IMR-90 (cell line): Measurements from ENCODE around the gene CLASRP. TPM values are rescaled to one million over a fixed set of nuclear protein-coding genes. Genes with fewer than 3 reads are reported as not detected.

Experiments
- ATAC-seq: fragments of 200-7000 bp; cut with Tn5 transposase; 2 replicates; pipeline ENCODE4 v1.9.1; 2020; ENCODE audit warnings: low read depth, mild to moderate bottlenecking, moderate library complexity
- BruUV-seq: library from RNA; stranded (reverse); fragments of 400-500 nt; replicated peaks from 2 replicates; lab custom pipeline; 2021; lab: Mats Ljungman, UMichigan
- CTCF ChIA-PET: fragments of 300-600 bp; formaldehyde crosslinking; extraction: SDS; loops from one replicate; lab custom pipeline; 2021; ENCODE audit warnings: antibody characterized with exemption; lab: Yijun Ruan, JAX
- POLR2A ChIA-PET: fragments of 300-600 bp; sonication (Branson Sonifier 250); formaldehyde crosslinking; loops from one replicate; lab custom pipeline; 2022; ENCODE audit warnings: antibody characterized with exemption; ENCODE audit not compliant: unreplicated experiment; lab: Charles Lee
- DNase-seq: peaks from one replicate; pipeline ENCODE4 v3.0.0; 2013
- H2AFZ ChIP-seq: replicated peaks from 2 replicates; pipeline ENCODE3; 2013; ENCODE audit warnings: low read length, mild to moderate bottlenecking; ENCODE audit not compliant: poor library complexity
- H2AK5ac ChIP-seq: 2 replicates; pipeline ENCODE4 v1.6.1; 2013; ENCODE audit warnings: low read depth, low read length, inconsistent platforms
- H2AK9ac ChIP-seq: replicated peaks from 2 replicates; pipeline ENCODE3; 2013; ENCODE audit warnings: mild to moderate bottlenecking, low read depth, low read length, moderate library complexity; ENCODE audit not compliant: poor library complexity
- H2BK120ac ChIP-seq: 2 replicates; pipeline ENCODE4 v1.6.1; 2013; ENCODE audit warnings: low read depth, low read length, inconsistent platforms
- H2BK15ac ChIP-seq: 3 replicates; pipeline ENCODE4 v1.6.1; 2013; ENCODE audit warnings: low read depth, low read length, inconsistent platforms
- H2BK20ac ChIP-seq: 2 replicates; pipeline ENCODE4 v1.6.1; 2013; ENCODE audit warnings: low read depth, mild to moderate bottlenecking, inconsistent platforms, low read length, moderate library complexity
- H2BK5ac ChIP-seq: 2 replicates; pipeline ENCODE4 v1.6.1; 2013; ENCODE audit warnings: mild to moderate bottlenecking, low read depth, low read length, inconsistent platforms; ENCODE audit not compliant: poor library complexity, severe bottlenecking
- H3K14ac ChIP-seq: replicated peaks from 2 replicates; pipeline ENCODE4 v1.6.1; 2013; ENCODE audit warnings: low read depth, low read length, inconsistent platforms
- H3K18ac ChIP-seq: 2 replicates; pipeline ENCODE4 v1.6.1; 2013; ENCODE audit warnings: low read depth, low read length, control low read depth
- H3K23ac ChIP-seq: 2 replicates; pipeline ENCODE4 v1.6.1; 2013; ENCODE audit warnings: low read depth, low read length, inconsistent platforms
- H3K27ac ChIP-seq: 2 replicates; pipeline ENCODE4 v1.5.1; 2013; ENCODE audit warnings: mild to moderate bottlenecking, control low read depth, low read length; ENCODE audit not compliant: insufficient read depth
- H3K27me3 ChIP-seq: 2 replicates; pipeline ENCODE4 v1.6.1; 2013; ENCODE audit warnings: low read length; ENCODE audit not compliant: control insufficient read depth, insufficient read depth
- H3K36me3 ChIP-seq: 2 replicates; pipeline ENCODE4 v1.6.1; 2013; ENCODE audit warnings: low read length, mixed read lengths; ENCODE audit not compliant: control insufficient read depth, insufficient read depth
- H3K4ac ChIP-seq: 2 replicates; pipeline ENCODE4 v1.6.1; 2013; ENCODE audit warnings: low read depth, low read length, inconsistent platforms
- H3K4me1 ChIP-seq: 2 replicates; pipeline ENCODE4 v1.6.1; 2013; ENCODE audit warnings: low read length, mixed read lengths; ENCODE audit not compliant: control insufficient read depth, insufficient read depth
- H3K4me2 ChIP-seq: 2 replicates; pipeline ENCODE4 v1.6.1; 2013; ENCODE audit warnings: low read depth, mild to moderate bottlenecking, control low read depth, low read length, moderate library complexity
- H3K4me3 ChIP-seq: 2 replicates; pipeline ENCODE4 v1.5.1; 2013; ENCODE audit warnings: low read depth, mild to moderate bottlenecking, control low read depth, low read length, moderate library complexity; ENCODE audit not compliant: insufficient read depth
- H3K56ac ChIP-seq: 2 replicates; pipeline ENCODE4 v1.6.1; 2013; ENCODE audit warnings: low read length, inconsistent platforms; ENCODE audit not compliant: insufficient read depth; ENCODE audit errors: extremely low read depth
- H3K79me1 ChIP-seq, 2 experiments: 2 replicates each; pipeline ENCODE4 v1.6.1; 2013; ENCODE audit warnings: low read length in 2 of 2, inconsistent platforms in 1 of 2, low read depth in 1 of 2
- H3K9ac ChIP-seq: 2 replicates; pipeline ENCODE4 v1.6.1; 2013; ENCODE audit warnings: low read depth, low read length, control low read depth
- H3K9me1 ChIP-seq: 2 replicates; pipeline ENCODE4 v1.6.1; 2013; ENCODE audit warnings: low read length, inconsistent platforms; ENCODE audit not compliant: insufficient read depth
- H3K9me3 ChIP-seq: 2 replicates; pipeline ENCODE4 v1.6.1; 2013; ENCODE audit warnings: low read length; ENCODE audit not compliant: control insufficient read depth, insufficient read depth
- H4K20me1 ChIP-seq: 2 replicates; pipeline ENCODE4 v1.6.1; 2013; ENCODE audit warnings: low read length, inconsistent platforms; ENCODE audit not compliant: insufficient read depth
- H4K5ac ChIP-seq: 2 replicates; pipeline ENCODE4 v1.6.1; 2013; ENCODE audit warnings: mild to moderate bottlenecking, low read depth, low read length, control low read depth
- H4K8ac ChIP-seq, 2 experiments: 2 replicates each; pipeline ENCODE4 v1.6.1; 2013; ENCODE audit warnings: low read depth in 2 of 2, low read length in 2 of 2, control low read depth in 1 of 2, inconsistent platforms in 1 of 2
- H4K91ac ChIP-seq: 2 replicates; pipeline ENCODE4 v1.6.1; 2013; ENCODE audit warnings: low read depth, low read length, inconsistent platforms; ENCODE audit not compliant: insufficient read depth
- BHLHE40 ChIP-seq: fragments of 150-350 bp; IDR thresholded peaks from 2 replicates; pipeline ENCODE4 v1.6.1; 2016; ENCODE audit warnings: mild to moderate bottlenecking, low read depth, low read length
- CEBPB ChIP-seq: IDR thresholded peaks from 2 replicates; pipeline ENCODE4 v1.6.1; 2012; ENCODE audit warnings: low read depth, low read length, improper control_type of control experiment
- CHD1 ChIP-seq: IDR thresholded peaks from 2 replicates; pipeline ENCODE4 v1.6.1; 2012; ENCODE audit warnings: low read depth, low read length, improper control_type of control experiment
- FOS ChIP-seq: fragments of 150-350 bp; IDR thresholded peaks from 2 replicates; pipeline ENCODE4 v1.6.1; 2016; ENCODE audit warnings: low read depth, low read length
- MAFK ChIP-seq: IDR thresholded peaks from 2 replicates; pipeline ENCODE4 v1.6.1; 2012; ENCODE audit warnings: low read depth, low read length, improper control_type of control experiment
- MAZ ChIP-seq: IDR thresholded peaks from 2 replicates; pipeline ENCODE4 v1.6.1; 2012; ENCODE audit warnings: low read depth, mild to moderate bottlenecking, low read length, improper control_type of control experiment, moderate library complexity, borderline replicate concordance
- MXI1 ChIP-seq: IDR thresholded peaks from 2 replicates; pipeline ENCODE4 v1.6.1; 2012; ENCODE audit warnings: low read depth, mild to moderate bottlenecking, low read length, moderate library complexity, borderline replicate concordance
- NFE2L2 ChIP-seq: fragments of 150-350 bp; IDR thresholded peaks from 2 replicates; pipeline ENCODE4 v1.6.1; 2016; ENCODE audit warnings: low read depth, mild to moderate bottlenecking, low read length
- POLR2A ChIP-seq: IDR thresholded peaks from 2 replicates; pipeline ENCODE4 v1.6.1; 2012; ENCODE audit warnings: mild to moderate bottlenecking, low read depth, low read length
- RCOR1 ChIP-seq: IDR thresholded peaks from 2 replicates; pipeline ENCODE4 v1.6.1; 2012; ENCODE audit warnings: mild to moderate bottlenecking, low read length, improper control_type of control experiment; ENCODE audit not compliant: insufficient replicate concordance
- RFX5 ChIP-seq: IDR thresholded peaks from 2 replicates; pipeline ENCODE4 v1.8.0; 2012; ENCODE audit warnings: low read depth, mild to moderate bottlenecking, low read length, moderate library complexity
- SMC3 ChIP-seq: fragments of 150-350 bp; IDR thresholded peaks from 2 replicates; pipeline ENCODE4 v1.6.1; 2016; ENCODE audit warnings: low read depth, mild to moderate bottlenecking, antibody characterized with exemption, low read length, moderate library complexity
- WGBS, 2 experiments: methylation state at CpG; one replicate each; pipeline versions ENCODE4 v1.1.5 to v1.1.7; 2013; ENCODE audit warnings: missing lambda C conversion rate in 2 of 2; ENCODE audit not compliant: insufficient read length in 1 of 2; ENCODE audit errors: extremely low coverage in 2 of 2; 5-methylcytosine and 5-hydroxymethylcytosine counted together
- dilution Hi-C: fragments of 300-500 bp; cut with HindIII; formaldehyde crosslinking; loops from one replicate; pipeline ENCODE4 v1.14.3; 2018; ENCODE audit warnings: low sequenced_read_pairs; ENCODE audit not compliant: unreplicated experiment
- in situ Hi-C: fragments of 300-500 bp; cut with MboI; formaldehyde crosslinking; loops from 3 replicates; pipeline ENCODE4 v1.14.3; 2019; ENCODE audit warnings: low sequenced_read_pairs, inconsistent platforms, mixed read lengths
- intact Hi-C: fragments of 100-400 bp; cut with micrococcal nuclease; formaldehyde crosslinking; loops from 2 replicates; pipeline ENCODE4 v1.10.0; 2022
- polyA plus RNA-seq, 3 experiments: library from polyadenylated mRNA; depleted of rRNA; stranded (reverse); fragments of >200 nt; gene quantifications; 2 replicates each; pipeline ENCODE4 v1.2.3, GENCODE V29; 2012; ENCODE audit warnings: low replicate concordance in 1 of 3
- total RNA-seq: library from RNA; depleted of rRNA; stranded (reverse); fragments of >200 nt; gene quantifications from 2 replicates; pipeline ENCODE4 v1.2.3, GENCODE V29; 2012
- TF ChIP-seq, protein P1 (sequence below): fragments of 150-350 bp; IDR thresholded peaks from 2 replicates; pipeline ENCODE4 v1.6.1; 2016; ENCODE audit warnings: low read depth, mild to moderate bottlenecking, low read length, moderate library complexity, borderline replicate concordance
- TF ChIP-seq, protein P2 (sequence below): fragments of 150-350 bp; IDR thresholded peaks from 2 replicates; pipeline ENCODE4 v1.6.1; 2017; ENCODE audit warnings: mild to moderate bottlenecking, antibody characterized with exemption, low read length, low read depth

Gene CLASRP
- total and polyA plus RNA-seq, 2 of the 4 experiments (the other 2 are of a cell fraction), result 19.9 to 31.7 TPM

DNA sequence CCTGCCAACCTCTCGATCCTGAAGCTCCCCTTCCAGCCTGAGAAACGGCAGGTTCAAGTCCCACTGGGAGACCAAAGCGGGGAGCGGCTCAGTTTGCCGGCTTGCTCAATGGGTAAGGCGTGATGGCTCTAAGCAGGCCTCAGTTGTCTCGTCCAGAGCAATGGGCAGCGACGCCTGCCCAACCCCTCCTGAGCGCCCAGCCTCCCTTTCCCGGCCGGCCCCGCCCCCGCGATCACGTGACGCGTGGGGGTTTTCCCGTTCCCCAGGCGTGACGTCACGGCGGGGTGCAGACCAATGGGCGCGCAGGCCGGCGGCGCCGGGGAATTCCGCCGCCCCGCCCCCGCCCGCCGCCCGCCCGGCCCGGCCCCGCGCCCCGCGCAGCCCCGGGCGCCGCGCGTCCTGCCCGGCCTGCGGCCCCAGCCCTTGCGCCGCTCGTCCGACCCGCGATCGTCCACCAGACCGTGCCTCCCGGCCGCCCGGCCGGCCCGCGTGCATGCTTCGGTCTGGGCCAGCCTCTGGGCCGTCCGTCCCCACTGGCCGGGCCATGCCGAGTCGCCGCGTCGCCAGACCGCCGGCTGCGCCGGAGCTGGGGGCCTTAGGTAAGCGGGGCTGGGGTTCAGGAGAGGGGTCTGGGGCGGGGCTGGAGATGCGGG, 37.6 kb upstream of the CLASRP start, which contains the start of gene RELB:
RELB (plus strand) TSS at position 378 of the 653 bp plus-strand sequence; CDS start at position 494, 116 bp downstream.
- Histone ChIP-seq H2AK5ac (peak within 1 kb of the TSS; percentile 60; the same call in 1 of the 2 replicates), H3K4me3 (peak within 1 kb of the TSS; percentile 80), H4K91ac (peak within 1 kb of the TSS; percentile 92), H3K27ac (peak within 1 kb of the TSS; percentile 68), H2BK120ac (peak within 1 kb of the TSS; percentile 47; the same call in 1 of the 2 replicates), H2BK15ac (no peak within 1 kb of the TSS), H3K9me1 (peaks cover 8% of the 10 kb centered on the region; the same call in 1 of the 2 replicates), H3K4me2 (peak within 1 kb of the TSS; percentile 97), H4K20me1 (peaks cover 3% of the 10 kb centered on the region; the same call in 1 of the 2 replicates), H3K18ac (peak within 1 kb of the TSS; percentile 83), H4K5ac (peak within 1 kb of the TSS; percentile 91), H3K27me3 (no peaks in the 10 kb centered on the region), H3K4ac (peak within 1 kb of the TSS; percentile 79), H3K79me1 (peaks cover 14 to 20% of the 10 kb centered on the region in 2 experiments), H3K14ac (peak within 1 kb of the TSS; percentile 88), H3K9me3 (no peaks in the 10 kb centered on the region), H3K56ac (no peak within 1 kb of the TSS), H3K4me1 (peaks cover 6% of the 10 kb centered on the region), H2BK5ac (peak within 1 kb of the TSS; percentile 90), H2BK20ac (no peak within 1 kb of the TSS), H4K8ac (peak within 1 kb of the TSS; percentile 44 to 92; a peak in 3 of 4 replicates), H3K9ac (peak within 1 kb of the TSS; percentile 57; the same call in 1 of the 2 replicates), H3K23ac (peak within 1 kb of the TSS; percentile 66; the same call in 1 of the 2 replicates), H2AFZ (peak within 1 kb of the TSS; percentile 96), H3K36me3 (peaks cover 5% of the 10 kb centered on the region; the same call in 1 of the 2 replicates), H2AK9ac (peak within 1 kb of the TSS; percentile 90)
- POLR2A ChIA-PET, result no interaction called here
- 12% methylated on average over 11 of the region's 79 CpGs; no CpG with 5 or more reads in 1 of the 2 experiments for WGBS, 2 experiments
- DNase-seq (peak; percentile 84), ATAC-seq (peak; percentile 80)
- CTCF ChIA-PET, result interaction anchor here (2.5 kb wide), 1 partner anchor 16 kb away, joined by 8 read pairs; no protein-coding TSS in a partner anchor
- in situ Hi-C loops (no loop called here), intact Hi-C loops (no loop called here), dilution Hi-C loops (no loop called here)
- BruUV-seq, result no TSS peak
- TF ChIP-seq BHLHE40, result peak; percentile 78
- TF ChIP-seq NFE2L2, result no peak
- TF ChIP-seq, protein P1, sequence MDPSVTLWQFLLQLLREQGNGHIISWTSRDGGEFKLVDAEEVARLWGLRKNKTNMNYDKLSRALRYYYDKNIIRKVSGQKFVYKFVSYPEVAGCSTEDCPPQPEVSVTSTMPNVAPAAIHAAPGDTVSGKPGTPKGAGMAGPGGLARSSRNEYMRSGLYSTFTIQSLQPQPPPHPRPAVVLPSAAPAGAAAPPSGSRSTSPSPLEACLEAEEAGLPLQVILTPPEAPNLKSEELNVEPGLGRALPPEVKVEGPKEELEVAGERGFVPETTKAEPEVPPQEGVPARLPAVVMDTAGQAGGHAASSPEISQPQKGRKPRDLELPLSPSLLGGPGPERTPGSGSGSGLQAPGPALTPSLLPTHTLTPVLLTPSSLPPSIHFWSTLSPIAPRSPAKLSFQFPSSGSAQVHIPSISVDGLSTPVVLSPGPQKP, result no peak
- TF ChIP-seq MAFK, result no peak
- TF ChIP-seq POLR2A, result peak; percentile 84
- TF ChIP-seq CEBPB, result no peak
- TF ChIP-seq CHD1, result peak; percentile 81; the same call in 1 of the 2 replicates
- TF ChIP-seq RFX5, result no peak
- TF ChIP-seq MXI1, result no peak
- no peak for TF ChIP-seq FOS
- TF ChIP-seq, protein P2, sequence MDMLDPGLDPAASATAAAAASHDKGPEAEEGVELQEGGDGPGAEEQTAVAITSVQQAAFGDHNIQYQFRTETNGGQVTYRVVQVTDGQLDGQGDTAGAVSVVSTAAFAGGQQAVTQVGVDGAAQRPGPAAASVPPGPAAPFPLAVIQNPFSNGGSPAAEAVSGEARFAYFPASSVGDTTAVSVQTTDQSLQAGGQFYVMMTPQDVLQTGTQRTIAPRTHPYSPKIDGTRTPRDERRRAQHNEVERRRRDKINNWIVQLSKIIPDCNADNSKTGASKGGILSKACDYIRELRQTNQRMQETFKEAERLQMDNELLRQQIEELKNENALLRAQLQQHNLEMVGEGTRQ, result peak; percentile 97
- no peak for TF ChIP-seq SMC3
- TF ChIP-seq RCOR1, result peak; percentile 61
- TF ChIP-seq MAZ, result peak; percentile 91; the same call in 1 of the 2 replicates
